Smooth muscle cell of the coronary artery (primary cell): ENCODE results near the gene VPS50. TPM values are rescaled to one million over a fixed set of nuclear protein-coding genes. Genes with fewer than 3 reads are reported as not detected.

ENCODE experiments used
- total RNA-seq: library from RNA; depleted of rRNA; stranded (reverse); fragments of >200 nt; gene quantifications from 2 replicates; pipeline ENCODE4 v1.2.3, GENCODE V29; 2014; ENCODE audit warnings: low replicate concordance

VPS50 gene
- total RNA-seq, result 21.5 and 31.2 TPM in 2 replicates

GRCh38 chr7:93231799-93232672, at the start of gene VPS50:
Gene VPS50, plus strand, starts transcription at chr7:93232366. Its CDS starts 102 bp downstream, at chr7:93232468.

GRCh38 chr7:93226310-93226709, 5.9 kb upstream of the VPS50 start, which contains the start of gene HEPACAM2:
Gene HEPACAM2, minus strand, starts transcription at chr7:93226469.

Other genes starting within 250 kb of the VPS50 start
- 6.2 and 12.1 TPM in 2 replicates for gene SAMD9, start 114.4 kb upstream of the VPS50 start, total RNA-seq
- 4.9 and 9.5 TPM in 2 replicates for gene SAMD9L, start 84.0 kb upstream of the VPS50 start, total RNA-seq
- gene HEPACAM2, start 5.9 kb upstream of the VPS50 start, total RNA-seq, result under 0.01 TPM in 1 of 2 replicates, not detected in the other